HG03442 (cell line): ENCODE data around the gene AIRE.

Source experiments
- ATAC-seq: cut with Tn5 transposase; IDR thresholded peaks from one replicate; pipeline ENCODE4 v1.9.1; 2021; ENCODE audit warnings: mild to moderate bottlenecking, moderate library complexity; ENCODE audit not compliant: unreplicated experiment

Gene AIRE

DNA sequence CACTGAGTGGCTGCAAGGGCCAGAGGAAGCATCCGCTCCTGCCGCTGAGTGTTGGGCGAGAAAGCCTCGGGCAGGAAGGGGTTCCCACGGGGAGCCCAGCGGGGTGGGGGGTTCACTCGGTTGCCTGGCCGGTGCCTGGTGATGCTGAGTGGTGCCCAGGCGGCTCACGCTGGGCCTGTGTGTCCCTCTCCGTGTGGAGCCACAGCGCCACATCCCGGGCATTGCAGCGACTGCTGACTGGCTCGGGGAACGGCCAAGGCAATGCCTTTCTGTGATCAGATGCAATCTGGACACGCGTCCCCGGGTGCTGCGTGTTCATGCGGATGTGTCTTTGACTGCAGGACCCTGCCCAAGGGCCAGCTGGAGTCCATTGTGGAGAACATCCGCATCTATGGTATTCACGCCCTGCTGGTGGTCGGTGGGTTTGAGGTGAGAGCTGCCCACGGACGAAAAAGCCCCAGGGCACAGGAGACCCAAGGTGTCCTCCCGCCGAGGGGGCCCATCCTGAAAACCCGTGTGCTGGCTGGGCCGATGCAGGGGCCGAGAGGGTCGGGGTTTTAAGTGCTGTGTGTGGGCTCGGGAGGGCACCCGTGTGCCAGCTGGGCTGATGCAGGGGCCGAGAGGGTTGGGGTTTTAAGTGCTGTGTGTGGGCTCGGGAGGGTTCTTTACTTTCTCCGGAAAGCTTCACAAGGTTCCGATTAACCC lies 37.1 kb downstream of the AIRE start:
- ATAC-seq = no peak

- no peak for ATAC-seq
Observed at GRCh38 chr21:44323591-44323990, 37.9 kb downstream of the AIRE start.

- ATAC-seq = no peak
Observed at GRCh38 chr21:44324106-44324853, 38.6 kb downstream of the AIRE start.

- ATAC-seq = no peak
Observed at GRCh38 chr21:44324854-44325107, 39.1 kb downstream of the AIRE start.

GRCh38 chr21:44325386-44326271 lies 40.0 kb downstream of the AIRE start:
- ATAC-seq = no peak

- ATAC-seq = no peak
Observed at GRCh38 chr21:44326272-44326647, 40.6 kb downstream of the AIRE start.

- no peak for ATAC-seq
Observed at GRCh38 chr21:44326716-44327602, 41.3 kb downstream of the AIRE start.

DNA sequence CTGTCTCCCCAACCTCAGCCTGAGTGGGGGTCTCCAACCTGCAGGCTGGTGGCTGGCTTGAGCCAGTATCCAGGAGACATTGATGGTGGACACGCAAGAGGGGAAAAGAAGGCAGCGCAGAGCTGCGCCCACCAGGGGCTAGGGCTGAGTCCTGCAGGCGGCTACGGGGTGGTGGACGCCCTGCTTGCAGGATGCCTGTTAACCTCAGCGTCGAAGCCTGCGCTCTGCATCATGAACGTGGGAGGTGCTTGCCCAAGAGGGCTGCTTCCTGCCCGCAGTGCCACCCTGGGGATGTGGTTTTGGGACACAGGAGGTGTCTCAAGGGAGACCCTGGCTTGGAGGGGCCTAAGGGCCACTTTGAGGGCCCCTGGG lies 41.9 kb downstream of the AIRE start:
- no peak for ATAC-seq

DNA sequence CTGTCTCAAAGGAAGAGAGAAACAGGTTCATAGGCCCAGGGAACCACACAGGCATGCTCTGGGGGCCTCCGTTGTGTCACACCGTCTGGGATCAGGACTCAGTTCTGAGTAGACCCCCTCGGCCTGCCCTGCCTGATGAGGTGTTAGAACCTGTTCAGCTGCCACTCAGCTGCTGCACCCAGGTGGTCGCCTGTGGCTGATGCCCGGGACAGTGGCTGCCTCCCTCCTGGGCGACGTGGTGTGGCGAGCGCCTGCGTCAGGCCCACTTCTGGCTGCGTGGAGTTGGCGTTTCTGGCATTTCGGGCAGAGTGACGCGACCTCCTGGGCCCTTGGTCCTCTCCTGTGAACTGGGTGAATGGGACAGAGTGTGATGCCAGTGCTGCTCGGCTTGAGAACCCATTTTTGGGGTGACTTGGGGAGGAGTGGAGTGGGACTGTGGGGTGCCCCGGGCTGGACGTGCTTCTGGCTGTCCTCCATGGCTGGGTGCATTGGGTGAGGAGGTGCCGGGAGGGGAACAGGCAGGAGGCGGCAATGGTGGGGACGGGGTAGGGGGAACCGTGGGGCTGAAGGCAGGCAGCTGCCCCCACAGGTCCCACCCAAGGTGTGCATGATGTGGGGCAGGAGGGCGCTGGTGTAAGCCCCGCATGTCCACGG lies 42.7 kb downstream of the AIRE start:
- ATAC-seq = no peak

GRCh38 chr21:44329086-44329889 lies 43.6 kb downstream of the AIRE start:
- no peak for ATAC-seq

GRCh38 chr21:44329971-44330681 lies 44.5 kb downstream of the AIRE start:
- ATAC-seq = no peak

DNA sequence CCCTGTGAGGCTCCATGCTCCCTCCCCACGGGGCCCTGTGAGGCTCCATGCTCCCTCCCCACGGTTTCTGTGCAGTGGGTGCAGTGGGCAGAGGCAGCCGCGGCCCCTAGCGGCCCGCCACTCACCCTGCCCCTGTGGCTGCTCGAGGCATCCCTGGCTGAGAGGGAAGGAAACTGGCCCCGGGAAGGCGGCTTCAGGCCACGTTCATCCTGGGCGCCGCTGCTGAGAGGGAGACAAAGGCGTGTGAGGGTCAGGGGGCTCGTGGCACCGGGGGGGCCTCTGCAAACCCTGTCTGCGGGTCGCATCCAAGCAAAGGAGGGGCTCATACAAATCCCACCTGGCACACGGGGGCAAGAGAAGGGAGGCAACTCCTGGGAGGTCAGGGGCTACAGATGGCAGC lies 45.0 kb downstream of the AIRE start:
- ATAC-seq = no peak

DNA sequence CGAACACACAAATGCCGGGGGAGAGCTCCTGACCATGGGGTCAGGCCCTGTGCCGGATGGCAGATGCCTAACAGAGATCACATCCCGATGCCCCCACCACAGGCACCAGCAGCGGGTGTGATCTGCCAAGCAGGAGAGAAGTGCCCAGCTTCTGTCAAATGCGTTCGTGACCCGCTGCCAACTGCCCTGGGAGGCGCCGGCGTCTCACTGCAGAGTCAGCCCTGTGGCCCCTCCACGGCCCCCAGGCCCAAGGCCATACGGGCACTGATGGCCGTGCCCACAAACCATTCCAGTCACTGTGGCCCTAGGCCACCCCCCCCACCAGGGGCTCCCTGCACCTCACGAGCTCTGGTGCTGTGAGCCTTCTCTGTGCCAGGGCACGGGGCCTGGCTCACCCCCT lies 45.5 kb downstream of the AIRE start:
- ATAC-seq = no peak

DNA sequence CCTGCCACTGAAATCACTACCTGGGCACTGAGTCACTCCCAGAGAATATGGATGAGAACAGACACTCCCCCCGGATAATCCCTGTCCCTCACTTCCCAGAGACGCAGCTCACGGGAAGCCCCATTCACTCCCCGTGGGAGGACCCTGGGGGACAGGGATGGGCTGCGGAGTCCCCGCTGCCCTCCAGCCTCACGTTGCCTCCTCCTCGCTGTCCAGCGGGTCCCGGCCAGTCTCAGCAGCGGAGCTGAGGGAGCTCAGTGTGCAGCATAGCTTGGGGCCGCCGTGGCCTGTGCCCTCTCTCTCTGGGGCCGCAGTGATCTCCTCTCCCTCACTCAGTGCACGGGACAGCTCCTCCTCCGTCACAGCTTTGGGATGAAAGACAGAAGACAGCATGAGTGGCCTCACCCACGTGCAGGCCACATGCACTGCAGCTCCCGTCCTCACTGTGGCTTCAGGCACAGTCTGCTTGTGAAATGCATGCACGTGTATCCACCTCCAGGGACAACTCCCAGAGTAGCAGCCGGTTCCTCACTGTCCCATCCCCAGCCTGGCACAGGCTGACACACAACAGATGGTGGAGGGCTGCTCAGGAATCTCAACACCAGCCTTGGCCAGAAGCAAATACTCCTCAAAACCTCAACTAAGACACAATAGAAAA lies 46.1 kb downstream of the AIRE start:
- no peak for ATAC-seq

- no peak for ATAC-seq
Observed at GRCh38 chr21:44332383-44332782, 46.7 kb downstream of the AIRE start.

DNA sequence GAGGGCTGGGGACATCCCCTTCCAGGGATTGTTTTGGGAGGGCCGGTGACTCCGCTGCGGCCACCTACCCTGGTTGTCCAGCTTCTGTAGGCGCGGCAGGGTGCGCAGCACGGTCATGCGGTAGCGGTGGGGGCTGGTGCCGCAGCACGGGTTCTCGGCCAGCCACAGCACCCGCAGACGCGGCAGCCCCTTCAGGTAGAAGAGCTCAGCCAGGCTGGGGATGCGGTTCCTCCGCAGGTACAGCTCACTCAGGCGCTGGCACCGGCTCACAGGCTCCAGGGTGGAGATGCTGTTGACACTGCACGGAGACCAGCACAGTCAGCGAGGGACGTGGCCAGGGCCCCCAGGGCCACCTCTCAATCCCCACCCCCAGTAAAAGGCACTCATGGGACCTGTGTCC lies 47.3 kb downstream of the AIRE start:
- ATAC-seq = no peak

- ATAC-seq = no peak
Observed at GRCh38 chr21:44333509-44334328, 48.0 kb downstream of the AIRE start.
